GM18499 (cell line): ENCODE data around the gene BANK1.

ENCODE experiments used
- ATAC-seq: cut with Tn5 transposase; IDR thresholded peaks from one replicate; pipeline ENCODE4 v1.9.1; 2021; ENCODE audit warnings: moderate number of reproducible peaks; ENCODE audit not compliant: insufficient read depth, unreplicated experiment

The BANK1 gene

GRCh38 chr4:102094481-102094880, 304.0 kb downstream of the BANK1 start:
- ATAC-seq: no peak

- ATAC-seq: no peak
These were observed 312.8 kb downstream of the BANK1 start for GRCh38 chr4:102103368-102103767.

- no peak for ATAC-seq
These were observed 313.7 kb downstream of the BANK1 start for GRCh38 chr4:102104278-102104677.

DNA sequence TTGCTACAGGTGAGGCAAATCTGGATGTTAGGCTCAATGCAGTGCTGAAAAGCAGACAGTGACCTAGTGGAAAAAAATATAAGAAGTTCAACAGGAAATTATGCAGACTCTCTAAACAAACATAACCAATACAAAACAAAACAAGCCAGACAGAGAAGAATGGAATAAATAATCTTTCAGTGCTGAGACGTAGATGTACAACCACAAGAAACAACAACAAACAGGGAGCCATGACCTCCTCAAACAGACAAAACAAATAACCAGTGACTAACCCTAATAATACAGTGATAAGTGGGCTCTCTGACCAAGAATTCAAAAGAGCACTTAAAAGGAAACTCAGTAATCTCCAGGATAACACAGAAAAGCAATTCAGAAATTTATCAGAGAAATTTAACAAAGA, 315.5 kb downstream of the BANK1 start:
- no peak for ATAC-seq

- no peak for ATAC-seq
These were observed 323.6 kb downstream of the BANK1 start for GRCh38 chr4:102114118-102114630.

- no peak for ATAC-seq
These were observed 325.6 kb downstream of the BANK1 start for GRCh38 chr4:102116121-102116520.

- ATAC-seq: no peak
These were observed 330.3 kb downstream of the BANK1 start for GRCh38 chr4:102120846-102121245.
